Stimulated activated CD8-positive, alpha-beta memory T cell treated with anti-CD3 and anti-CD28 coated beads, Interleukin-7, amount 100 ng/mL, for 48 hours (primary cell): ENCODE results near the gene MXI1.
A peak's percentile ranks its signal among the peaks of the same experiment; 100 is the strongest.

Source experiments
- DNase-seq, 2 donors: peaks; one replicate each; pipeline ENCODE4 v3.0.0-alpha.2; 2020; ENCODE audit warnings: low read depth in 1 of 2; ENCODE audit errors: extremely low read depth in 1 of 2

MXI1 gene

GRCh38 chr10:110273474-110273873 is 66.1 kb downstream of the MXI1 start:
- DNase-seq: peak in 1 of 2 donors; percentile 16

DNA sequence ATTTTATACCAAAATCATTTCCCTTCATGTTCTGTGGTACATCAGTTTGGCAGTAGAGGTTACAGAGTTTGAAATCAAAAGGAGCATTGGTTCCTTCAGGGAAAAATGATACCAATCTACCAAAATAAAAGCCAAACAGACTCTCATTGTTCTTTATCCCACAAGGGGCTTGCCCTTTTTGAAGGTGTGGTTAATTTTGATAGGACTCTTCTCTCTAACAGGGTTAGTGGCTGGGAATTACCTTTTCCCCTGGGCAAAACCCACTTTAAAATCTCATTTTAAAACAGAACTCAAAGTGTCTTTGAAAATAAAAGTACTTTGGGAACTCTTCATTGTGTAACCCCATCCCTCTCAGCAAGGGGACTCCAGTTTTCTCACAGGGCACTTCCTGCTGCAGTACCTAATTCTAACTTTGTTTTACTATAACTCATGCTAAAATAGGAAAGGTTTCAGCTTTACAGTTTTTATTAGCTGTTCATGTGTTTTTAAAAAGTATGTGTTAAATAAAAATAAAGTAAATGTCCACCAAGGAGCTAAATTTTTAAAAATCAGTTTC is 66.7 kb downstream of the MXI1 start:
- no peak for DNase-seq

- DNase-seq: no peak
These were observed 67.2 kb downstream of the MXI1 start for GRCh38 chr10:110274647-110275046.

DNA sequence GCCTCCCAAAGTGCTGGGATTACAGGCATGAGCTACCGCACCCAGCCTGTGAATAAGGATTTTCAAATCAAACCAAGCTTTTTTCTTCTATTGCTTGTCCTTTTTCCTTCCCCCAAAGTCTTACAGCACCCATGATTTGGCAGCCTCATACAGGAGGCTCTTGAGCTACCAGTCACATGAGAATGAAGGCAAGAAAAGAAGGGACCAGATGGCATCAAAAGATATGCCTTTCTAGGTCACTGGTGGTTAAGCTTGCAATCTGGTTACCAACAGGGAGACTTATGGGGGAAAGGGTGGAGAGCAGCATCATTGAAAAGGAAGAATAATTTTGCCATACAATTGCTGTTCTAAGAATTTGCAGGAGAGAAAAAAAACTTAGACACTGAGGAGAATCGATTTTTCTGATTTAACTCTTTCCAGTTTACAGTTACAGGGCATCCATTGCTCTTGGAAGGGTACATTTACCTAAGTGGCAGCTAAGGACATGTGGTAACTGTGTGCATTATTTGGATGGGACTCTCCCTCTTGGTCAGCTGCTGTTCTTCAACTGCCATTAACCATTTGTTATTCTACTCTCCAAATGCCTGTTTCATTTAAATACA is 67.8 kb downstream of the MXI1 start:
- DNase-seq: no peak

DNA sequence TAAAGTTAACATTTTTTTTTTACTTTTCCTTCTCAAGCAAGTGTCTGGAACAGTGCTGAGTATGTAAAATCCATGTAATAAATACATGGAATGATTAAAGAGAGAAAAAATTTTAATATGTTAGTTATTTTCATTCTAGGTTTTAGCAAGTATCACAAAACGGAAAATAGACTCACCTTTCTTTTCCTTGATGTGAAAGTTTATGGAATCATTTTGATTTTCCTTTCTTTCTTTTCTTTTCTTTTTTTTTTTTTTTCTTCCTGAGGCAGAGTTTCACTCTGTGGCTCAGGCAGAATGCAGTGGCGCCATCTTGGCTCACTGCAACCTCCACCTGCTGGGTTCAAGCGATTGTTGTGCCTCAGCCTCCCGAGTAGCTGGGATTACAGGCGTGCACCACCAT is 69.2 kb downstream of the MXI1 start:
- no peak for DNase-seq

- DNase-seq: no peak
These were observed 70.2 kb downstream of the MXI1 start for GRCh38 chr10:110277591-110277990.

DNA sequence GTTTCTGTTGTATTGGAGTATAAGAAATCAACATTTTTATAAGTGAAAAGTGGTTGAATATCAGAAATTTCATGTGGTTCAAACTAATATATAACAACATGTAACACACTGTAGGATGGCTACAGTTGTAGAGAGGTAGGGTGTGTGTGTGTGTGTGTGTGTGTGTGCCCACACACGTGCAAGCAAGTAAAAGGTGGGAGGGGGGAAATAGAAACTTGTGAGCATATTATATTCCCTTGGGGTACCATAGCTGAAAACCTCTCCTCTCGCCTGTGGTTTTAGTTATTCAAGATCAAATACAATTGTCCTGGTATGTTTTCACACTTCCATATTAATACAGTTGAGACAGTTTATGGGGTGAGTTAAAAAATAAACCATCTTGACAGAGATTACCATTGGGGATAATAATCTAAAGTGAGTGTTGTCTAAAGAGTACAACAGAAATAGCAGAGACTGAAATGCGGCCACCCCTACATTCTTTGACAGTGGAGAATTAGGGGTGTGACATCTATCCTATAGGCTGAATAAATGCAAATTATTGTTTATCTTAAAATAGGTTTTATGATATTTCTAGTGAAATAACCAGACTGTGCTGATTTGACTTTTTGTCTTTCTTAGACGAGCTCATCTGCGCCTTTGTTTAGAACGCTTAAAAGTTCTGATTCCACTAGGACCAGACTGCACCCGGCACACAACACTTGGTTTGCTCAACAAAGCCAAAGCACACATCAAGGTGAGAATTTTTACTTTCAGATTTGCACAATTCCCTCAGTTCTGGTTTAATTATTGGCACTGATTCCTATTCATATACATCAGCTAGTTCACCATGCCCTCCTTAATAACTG is 71.4 kb downstream of the MXI1 start:
- no peak for DNase-seq

DNA sequence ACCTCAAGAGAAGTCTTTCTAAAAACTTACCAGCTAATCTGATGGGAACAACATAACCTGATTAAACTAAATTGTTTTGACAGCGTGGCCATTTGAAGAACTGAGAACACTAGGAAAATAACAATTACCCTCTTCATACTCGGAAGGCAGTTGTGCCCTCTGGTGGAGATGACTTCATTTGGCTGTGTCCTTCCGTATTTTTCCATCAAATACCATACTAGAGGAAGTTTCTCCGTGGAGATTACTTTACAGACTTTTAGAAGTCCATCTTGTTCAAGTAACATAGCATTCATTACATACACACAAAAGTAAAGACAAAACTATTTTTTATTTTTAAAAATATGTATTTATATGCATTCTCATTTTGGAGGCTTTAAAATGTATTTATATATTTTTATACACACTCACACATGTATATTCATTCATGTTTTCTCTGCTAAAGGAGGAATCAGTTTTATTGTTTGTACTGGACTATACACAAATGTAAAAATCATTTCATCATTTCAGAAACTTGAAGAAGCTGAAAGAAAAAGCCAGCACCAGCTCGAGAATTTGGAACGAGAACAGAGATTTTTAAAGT is 72.1 kb downstream of the MXI1 start:
- no peak for DNase-seq

DNA sequence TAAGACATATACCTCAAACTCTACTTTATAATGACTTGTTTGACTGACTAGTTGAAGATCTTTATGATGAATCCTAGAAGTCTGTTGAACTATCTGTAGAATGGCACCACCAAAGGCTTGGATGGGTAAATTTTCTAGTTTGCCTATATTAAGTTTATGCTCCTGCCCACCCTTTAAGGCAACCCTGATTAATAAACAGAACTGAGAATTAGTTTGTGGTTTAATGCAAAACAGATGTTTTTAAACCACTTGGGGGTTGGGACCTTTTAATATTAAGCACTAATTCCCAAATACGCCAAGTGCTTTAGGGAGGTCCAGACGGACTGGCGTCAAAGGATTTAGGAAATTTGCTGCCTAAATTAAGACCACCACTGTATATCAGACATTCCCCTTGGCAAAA is 76.9 kb downstream of the MXI1 start:
- DNase-seq: no peak

DNA sequence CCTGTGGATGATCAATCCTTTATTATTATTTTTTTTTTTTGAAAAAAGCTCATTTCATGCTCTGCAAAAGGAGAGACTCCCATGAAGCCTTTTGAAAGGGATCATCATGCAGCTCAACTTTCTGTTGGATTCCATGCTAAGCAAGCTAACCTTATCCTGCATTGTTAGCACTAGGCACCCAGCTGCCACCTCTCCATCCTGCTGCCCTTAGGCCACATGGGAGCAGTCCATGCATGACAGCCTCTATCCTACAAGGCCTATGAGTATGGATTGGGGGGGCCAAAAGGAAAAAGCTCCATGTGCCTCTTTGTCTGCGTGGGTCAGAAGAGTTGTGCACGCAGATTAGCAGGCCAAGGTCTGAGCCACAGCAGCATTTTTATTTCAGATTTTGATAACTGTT is 78.1 kb downstream of the MXI1 start:
- DNase-seq: no peak

GRCh38 chr10:110286841-110287240 is 79.4 kb downstream of the MXI1 start:
- DNase-seq: no peak

DNA sequence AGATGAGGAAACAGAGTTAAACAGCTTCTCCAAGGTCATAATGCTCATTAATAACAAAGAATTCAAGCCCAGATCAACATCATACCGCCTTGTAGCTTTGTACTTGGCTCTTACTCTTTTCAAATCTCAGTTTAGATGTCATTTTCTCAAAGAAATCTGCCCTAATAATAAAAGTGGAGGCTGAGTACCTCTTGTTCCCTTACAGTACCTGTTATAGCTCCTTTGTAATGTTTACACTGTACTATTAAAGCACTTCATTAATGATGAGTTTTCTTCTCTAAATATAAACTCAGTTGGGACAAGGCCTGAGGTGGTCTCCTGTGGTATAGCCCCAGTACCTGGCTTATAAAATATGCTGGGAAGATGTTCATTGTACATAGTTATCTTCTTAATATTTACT is 89.6 kb downstream of the MXI1 start:
- no peak for DNase-seq

DNA sequence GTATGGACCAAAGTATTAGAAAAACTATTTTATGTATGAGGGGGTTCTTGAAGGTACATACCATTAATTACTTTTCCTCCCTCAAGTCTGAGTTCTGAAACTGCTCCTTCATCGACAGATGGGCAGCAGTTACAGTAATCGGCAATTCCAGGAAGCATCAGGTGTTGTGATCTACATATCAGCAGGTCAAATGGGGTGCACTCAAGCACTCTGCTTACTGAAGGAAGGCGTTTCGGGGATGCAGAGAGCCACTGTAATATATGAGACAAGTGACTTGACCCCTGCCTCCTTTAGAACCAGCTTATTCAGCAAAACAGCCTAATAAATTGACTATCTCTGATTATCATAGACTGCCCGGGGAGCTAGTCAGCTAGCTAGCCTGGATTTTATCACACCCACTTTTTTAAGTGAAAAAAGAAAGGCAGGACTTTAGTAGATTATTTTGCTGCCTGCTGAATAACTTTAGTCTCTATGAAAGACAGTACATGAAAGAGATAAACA is 93.1 kb downstream of the MXI1 start:
- no peak for DNase-seq

- DNase-seq: no peak
These were observed 96.3 kb downstream of the MXI1 start for GRCh38 chr10:110303681-110304080.

DNA sequence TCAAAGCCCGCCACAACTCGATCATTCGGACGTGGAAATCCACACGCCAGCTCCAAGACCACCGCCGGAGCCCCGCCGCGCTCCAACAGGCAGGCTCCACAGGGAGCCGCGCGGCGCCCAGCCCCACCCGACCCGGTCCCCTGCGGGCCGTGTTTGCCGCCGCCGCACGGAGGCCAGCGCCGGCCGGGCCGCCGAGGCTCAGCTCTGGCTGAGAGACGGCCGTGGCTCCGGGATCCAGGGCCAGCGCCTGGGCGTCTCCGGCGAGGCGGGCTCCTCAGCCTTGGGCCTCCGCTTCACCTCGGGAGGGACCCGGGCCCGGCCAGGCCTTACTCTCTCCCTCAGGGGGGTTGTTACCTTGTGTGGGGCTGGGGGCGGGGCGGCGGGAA is 97.0 kb downstream of the MXI1 start:
- DNase-seq: no peak

DNA sequence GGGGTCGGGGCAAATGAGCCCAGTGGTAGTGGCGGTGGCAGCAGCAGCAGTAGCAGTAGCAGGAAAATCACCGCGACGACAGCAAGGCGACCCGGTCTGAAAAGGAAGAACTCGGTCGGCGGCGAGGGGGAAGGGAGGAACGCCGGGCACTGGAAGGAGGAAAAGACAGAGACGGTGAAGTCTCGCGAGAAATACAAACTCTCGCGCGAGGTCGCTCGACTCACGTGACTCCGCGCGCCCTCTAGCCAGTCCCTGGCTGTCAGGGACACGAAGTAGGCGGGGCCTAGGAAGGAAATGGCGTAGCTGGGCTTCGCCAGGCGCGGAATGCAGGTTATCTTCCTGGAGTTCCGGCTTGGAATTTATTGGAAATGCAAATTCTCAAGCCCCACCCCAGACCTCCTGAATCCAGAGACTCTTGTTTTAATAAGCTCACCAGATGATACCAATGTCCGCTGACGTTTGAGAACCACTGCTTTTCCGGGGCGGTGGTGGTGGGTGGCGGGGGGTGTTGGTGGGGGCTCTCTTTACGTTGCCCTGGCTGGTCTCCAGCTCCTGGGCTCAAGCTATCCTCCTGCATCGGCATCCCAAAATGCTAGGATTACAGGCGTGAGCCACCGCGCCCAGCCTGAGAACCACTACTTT is 97.5 kb downstream of the MXI1 start, which contains the start of gene SMNDC1:
SMNDC1 (minus strand) TSS at position 141 of the 642 bp plus-strand sequence. CDS start 1,333 bp downstream, outside the sequence.
- peak; percentile 93 to 94 for DNase-seq

- peak in 1 of 2 donors; percentile 30 for DNase-seq
These were observed 98.5 kb downstream of the MXI1 start for GRCh38 chr10:110305767-110306451.

DNA sequence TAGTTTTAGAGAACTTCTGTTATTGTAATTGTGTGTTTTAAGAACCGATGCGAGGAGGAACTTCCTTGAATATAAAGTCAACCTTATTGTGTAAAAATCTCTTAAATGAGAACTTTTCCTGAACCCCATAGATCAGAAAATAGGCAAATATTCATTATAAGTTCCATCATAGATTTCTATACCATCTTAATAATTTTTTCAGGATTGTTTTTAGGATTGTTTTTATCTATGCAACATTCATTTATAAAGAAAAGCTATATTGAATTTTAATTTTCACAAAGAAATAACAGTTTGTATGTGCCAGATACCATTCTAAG is 99.0 kb downstream of the MXI1 start:
- DNase-seq: no peak

DNA sequence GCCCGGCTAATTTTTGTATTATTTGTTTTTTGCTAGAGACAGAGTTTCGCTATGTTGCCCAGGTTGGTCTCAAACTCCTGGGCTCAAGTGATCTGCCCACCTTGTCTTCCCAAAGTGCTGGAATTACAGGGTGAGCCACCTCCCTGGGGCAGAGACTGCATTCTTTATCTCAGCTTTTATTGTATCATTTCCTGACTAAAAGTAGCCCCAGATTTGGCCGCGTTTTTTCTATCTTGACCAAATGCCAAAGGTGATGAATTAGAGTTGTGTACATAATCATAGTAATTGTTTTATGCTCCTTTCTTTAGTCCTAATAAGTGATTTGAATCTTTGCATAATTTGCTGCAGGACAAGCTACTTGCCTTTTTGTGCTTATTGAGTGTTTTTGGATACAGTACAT is 100.4 kb downstream of the MXI1 start:
- DNase-seq: no peak

GRCh38 chr10:110310741-110311140 is 103.3 kb downstream of the MXI1 start:
- DNase-seq: no peak
